ENCODE measurements around the gene EXD1.

- TF ChIP-seq CTCF (IDR thresholded peaks at IDR 0.05; ENCODE audit: borderline replicate concordance, extremely low read depth, low read length, poor library complexity, severe bottlenecking) = no peak
- no peak for TF ChIP-seq EZH2 (IDR thresholded peaks at IDR 0.05; ENCODE audit: borderline replicate concordance, low read depth, low read length, severe bottlenecking)
Observed at GRCh38 chr15:41262571-41262970, 32.0 kb upstream of the EXD1 start.

Data from DND-41 (cell line).